Neural cell (in vitro differentiated cells): ENCODE data around the gene TCF12.

ENCODE experiments used
- EZH2 ChIP-seq: fragments of 200-600, 300-800 bp; shearing (Covaris generic), sonication (generic); IDR thresholded peaks from 2 replicates; pipeline ENCODE4 v1.6.1; 2014; ENCODE audit warnings: antibody characterized with exemption, low read length, borderline replicate concordance, mild to moderate bottlenecking; ENCODE audit not compliant: insufficient read depth, poor library complexity, severe bottlenecking
- MXI1 ChIP-seq: fragments of 450-650 bp; conservative IDR thresholded peaks from 2 replicates; pipeline ENCODE4 v1.6.1; 2014; ENCODE audit warnings: antibody characterized with exemption, mild to moderate bottlenecking; ENCODE audit not compliant: poor library complexity, severe bottlenecking
- RAD21 ChIP-seq: fragments of 450-650 bp; conservative IDR thresholded peaks from 2 replicates; pipeline ENCODE4 v1.6.1; 2014; ENCODE audit warnings: antibody characterized with exemption, mild to moderate bottlenecking, moderate library complexity
- TF ChIP-seq, protein P1 (sequence below): fragments of 450-650 bp; IDR thresholded peaks from 2 replicates; pipeline ENCODE4 v1.5.1; 2014; ENCODE audit warnings: antibody characterized with exemption, mild to moderate bottlenecking, moderate library complexity; ENCODE audit not compliant: poor library complexity, severe bottlenecking

DNA sequence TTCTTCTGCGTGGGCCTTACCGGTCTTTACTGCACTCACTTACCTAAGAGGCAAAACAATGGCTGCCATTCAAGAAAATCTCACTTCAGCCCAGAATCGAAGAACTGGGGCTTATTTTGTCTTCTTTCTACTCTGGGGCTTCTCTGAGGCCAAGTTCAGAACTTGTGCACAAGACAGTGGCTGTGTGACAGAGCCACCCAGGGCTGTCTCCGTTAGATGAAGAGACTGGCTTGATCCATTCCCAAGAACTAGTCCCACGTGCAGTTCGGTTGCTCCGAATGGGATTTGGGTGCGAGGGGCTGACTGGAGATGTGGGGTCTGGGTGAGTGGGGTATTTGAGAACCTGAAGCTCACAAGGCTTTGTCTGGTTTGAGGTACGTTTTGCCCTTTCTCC, 795 bp upstream of the TCF12 start:
- TF ChIP-seq, protein P1, sequence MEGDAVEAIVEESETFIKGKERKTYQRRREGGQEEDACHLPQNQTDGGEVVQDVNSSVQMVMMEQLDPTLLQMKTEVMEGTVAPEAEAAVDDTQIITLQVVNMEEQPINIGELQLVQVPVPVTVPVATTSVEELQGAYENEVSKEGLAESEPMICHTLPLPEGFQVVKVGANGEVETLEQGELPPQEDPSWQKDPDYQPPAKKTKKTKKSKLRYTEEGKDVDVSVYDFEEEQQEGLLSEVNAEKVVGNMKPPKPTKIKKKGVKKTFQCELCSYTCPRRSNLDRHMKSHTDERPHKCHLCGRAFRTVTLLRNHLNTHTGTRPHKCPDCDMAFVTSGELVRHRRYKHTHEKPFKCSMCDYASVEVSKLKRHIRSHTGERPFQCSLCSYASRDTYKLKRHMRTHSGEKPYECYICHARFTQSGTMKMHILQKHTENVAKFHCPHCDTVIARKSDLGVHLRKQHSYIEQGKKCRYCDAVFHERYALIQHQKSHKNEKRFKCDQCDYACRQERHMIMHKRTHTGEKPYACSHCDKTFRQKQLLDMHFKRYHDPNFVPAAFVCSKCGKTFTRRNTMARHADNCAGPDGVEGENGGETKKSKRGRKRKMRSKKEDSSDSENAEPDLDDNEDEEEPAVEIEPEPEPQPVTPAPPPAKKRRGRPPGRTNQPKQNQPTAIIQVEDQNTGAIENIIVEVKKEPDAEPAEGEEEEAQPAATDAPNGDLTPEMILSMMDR, result no peak
- TF ChIP-seq EZH2, result no peak
- no peak for TF ChIP-seq RAD21
- no peak for TF ChIP-seq MXI1
